ENCODE data around the gene NBEA. TPM values are rescaled to one million over a fixed set of nuclear protein-coding genes. Genes with fewer than 3 reads are reported as not detected.
"Not testable (repeated sequence)": the region's sequence is repeated elsewhere in the genome, so short reads cannot be mapped to it uniquely, and the experiment has no call there.

The NBEA gene
- total RNA-seq, 1 donor from 2014 or later: 251 TPM

- DNase-seq: no peak
Measured at GRCh38 chr13:35672611-35673010, 730.5 kb downstream of the NBEA start.

GRCh38 chr13:35675651-35676050 lies 733.6 kb downstream of the NBEA start:
- DNase-seq: no peak

- DNase-seq: not testable (repeated sequence)
Measured at GRCh38 chr13:35677863-35678262, 735.8 kb downstream of the NBEA start.

GRCh38 chr13:35681685-35682084 lies 739.6 kb downstream of the NBEA start:
- DNase-seq: no peak

- no peak for DNase-seq
Measured at GRCh38 chr13:35684432-35684831, 742.4 kb downstream of the NBEA start.

- DNase-seq: no peak
Measured at GRCh38 chr13:35687336-35687735, 745.3 kb downstream of the NBEA start.

GRCh38 chr13:35690581-35691207 lies 748.6 kb downstream of the NBEA start:
- no peak for DNase-seq

GRCh38 chr13:35693134-35693784 lies 751.2 kb downstream of the NBEA start:
- no peak for DNase-seq

- no peak for DNase-seq
Measured at GRCh38 chr13:35694031-35694430, 752.0 kb downstream of the NBEA start.

GRCh38 chr13:35694549-35695447 lies 752.7 kb downstream of the NBEA start:
- DNase-seq: no peak

GRCh38 chr13:35695448-35695770 lies 753.3 kb downstream of the NBEA start:
- no peak for DNase-seq

- no peak for DNase-seq
Measured at GRCh38 chr13:35697186-35697730, 755.2 kb downstream of the NBEA start.

- no peak for DNase-seq
Measured at GRCh38 chr13:35698911-35699576, 757.0 kb downstream of the NBEA start.

GRCh38 chr13:35699825-35700510 lies 757.9 kb downstream of the NBEA start:
- DNase-seq: no peak

- no peak for DNase-seq
Measured at GRCh38 chr13:35700671-35701070, 758.6 kb downstream of the NBEA start.

- no peak for DNase-seq
Measured at GRCh38 chr13:35702316-35702715, 760.2 kb downstream of the NBEA start.

- DNase-seq: no peak
Measured at GRCh38 chr13:35703061-35703460, 761.0 kb downstream of the NBEA start.

- no peak for DNase-seq
Measured at GRCh38 chr13:35704331-35704730, 762.3 kb downstream of the NBEA start.

- no peak for DNase-seq
Measured at GRCh38 chr13:35706281-35706680, 764.2 kb downstream of the NBEA start.

GRCh38 chr13:35706721-35707120 lies 764.7 kb downstream of the NBEA start:
- DNase-seq: no peak

- DNase-seq: no peak
Measured at GRCh38 chr13:35711909-35712308, 769.8 kb downstream of the NBEA start.

Measured in occipital lobe (tissue), 2 donors.